K562 (cell line): ENCODE measurements around the gene RUNX3. TPM values are rescaled to one million over a fixed set of nuclear protein-coding genes. Genes with fewer than 3 reads are reported as not detected.
A peak's percentile ranks its signal among the peaks of the same experiment; 100 is the strongest.

Experiments used
- ATAC-seq: fragments of 200-7000 bp; cut with Tn5 transposase; 3 replicates; pipeline ENCODE4 v1.9.1; 2020; ENCODE audit warnings: moderate library complexity
- BruUV-seq: library from RNA; stranded (reverse); fragments of 400-500 nt; replicated peaks from 2 replicates; lab custom pipeline; 2021; lab: Mats Ljungman, UMichigan
- CTCF ChIA-PET: fragments of 300-600 bp; formaldehyde crosslinking; extraction: SDS; loops from one replicate; lab custom pipeline; 2021; ENCODE audit warnings: low intra/inter-chr PET ratio; lab: Yijun Ruan, JAX
- POLR2A ChIA-PET: fragments of 300-600, 350-650 bp; sonication (Branson Sonifier 250); formaldehyde crosslinking; extraction: SDS; loops from one replicate; lab custom pipeline; 2021; ENCODE audit warnings: antibody characterized with exemption, inconsistent platforms; lab: Yijun Ruan, JAX
- DNase-seq, 4 experiments: peaks; one replicate each; pipeline versions ENCODE4 v3.0.0 to v3.0.0-alpha.2; 2011 to 2018; ENCODE audit warnings: low spot score in 3 of 4, mixed read lengths in 3 of 4; ENCODE audit errors: extremely low read depth in 1 of 4
- FAIRE-seq: peaks from 2 replicates; lab custom pipeline; 2011; peaks lifted over from hg19 to GRCh38; lab: Jason Lieb, UNC
- H2AFZ ChIP-seq: 2 replicates; pipeline ENCODE4 v1.6.0; 2011; ENCODE audit warnings: low read depth, low read length, control low read depth, inconsistent platforms
- H3K27ac ChIP-seq: fragments of 200-600 bp; 3 replicates; pipeline ENCODE4 v1.8.0; 2011; ENCODE audit warnings: low read depth, mild to moderate bottlenecking, control low read depth, inconsistent platforms, low read length, moderate library complexity, mixed read lengths; ENCODE audit errors: extremely low read depth
- H3K27me3 ChIP-seq, 2 experiments: fragments of 300-600 bp in 1 of 2; 2 replicates in 1 of 2; 3 replicates in 1 of 2; pipeline versions ENCODE4 v1.6.0 to v1.8.0; 2011; ENCODE audit warnings: inconsistent platforms in 2 of 2, low read length in 2 of 2, mild to moderate bottlenecking in 1 of 2, mixed read lengths in 1 of 2, moderate library complexity in 1 of 2; ENCODE audit not compliant: control insufficient read depth in 2 of 2, insufficient read depth in 2 of 2
- H3K36me3 ChIP-seq: fragments of 300-600 bp; 3 replicates; pipeline ENCODE4 v1.8.0; 2011; ENCODE audit warnings: mild to moderate bottlenecking, low read length, inconsistent platforms; ENCODE audit not compliant: control insufficient read depth, insufficient read depth
- H3K4me1 ChIP-seq, 2 experiments: fragments of 200-600 bp in 1 of 2; replicated peaks in 1 of 2; 2 replicates in 1 of 2; 3 replicates in 1 of 2; pipeline versions ENCODE4 v1.5.1 to v1.8.0; 2011; ENCODE audit warnings: inconsistent platforms in 2 of 2, low read length in 2 of 2, mild to moderate bottlenecking in 1 of 2, mixed read lengths in 1 of 2, moderate library complexity in 1 of 2; ENCODE audit not compliant: control insufficient read depth in 2 of 2, insufficient read depth in 2 of 2
- H3K4me2 ChIP-seq: 2 replicates; pipeline ENCODE4 v1.6.1; 2011; ENCODE audit warnings: low read length, control low read depth, inconsistent platforms, mixed read lengths; ENCODE audit not compliant: insufficient read depth
- H3K4me3 ChIP-seq: fragments of 200-600 bp; sonication (generic), shearing (Covaris generic); 2 replicates; pipeline ENCODE4 v1.5.1; 2016; ENCODE audit warnings: control low read depth, inconsistent platforms
- H3K79me2 ChIP-seq: fragments of 200-600 bp; 3 replicates; pipeline ENCODE4 v1.8.0; 2011; ENCODE audit warnings: low read length, inconsistent platforms; ENCODE audit not compliant: control insufficient read depth, insufficient read depth
- H3K9ac ChIP-seq, 2 experiments: 2 replicates each; pipeline versions ENCODE4 v1.6.0 to v1.6.1; 2011; ENCODE audit warnings: low read depth in 2 of 2, low read length in 2 of 2, control low read depth in 1 of 2, inconsistent platforms in 1 of 2, mild to moderate bottlenecking in 1 of 2, mixed read lengths in 1 of 2; ENCODE audit not compliant: insufficient read depth in 1 of 2
- H3K9me1 ChIP-seq: one replicate; pipeline ENCODE4 v1.6.0; 2011; ENCODE audit warnings: inconsistent platforms, mild to moderate bottlenecking, low read length, moderate library complexity; ENCODE audit not compliant: control insufficient read depth, insufficient read depth
- H3K9me3 ChIP-seq: replicated peaks from 2 replicates; pipeline ENCODE4 v1.5.1; 2011; ENCODE audit warnings: low read depth, low read length, inconsistent platforms; ENCODE audit not compliant: control insufficient read depth, insufficient read depth
- H4K20me1 ChIP-seq: replicated peaks from 2 replicates; pipeline ENCODE4 v1.6.1; 2011; ENCODE audit warnings: low read length, inconsistent platforms, mixed read lengths; ENCODE audit not compliant: control insufficient read depth, insufficient read depth
- CEBPG ChIP-seq, 3 experiments: fragments of 200-800 bp in 1 of 3; sonication (Bioruptor generic) in 1 of 3; sonication (generic) in 1 of 3; formaldehyde crosslinking in 1 of 3; IDR thresholded peaks in 2 of 3; conservative IDR thresholded peaks in 1 of 3; 2 replicates each; pipeline versions ENCODE4 v1.6.1 to v1.8.0; 2016 to 2022; ENCODE audit warnings: missing compliant biosample characterization in 2 of 3, missing genetic modification characterization in 2 of 3, mild to moderate bottlenecking in 1 of 3, missing genetic modification reagents in 1 of 3
- LCOR ChIP-seq: sonication (generic); formaldehyde crosslinking; IDR thresholded peaks from 2 replicates; pipeline ENCODE4 v1.8.0; 2022; ENCODE audit warnings: mild to moderate bottlenecking, missing genetic modification reagents
- MYBL2 ChIP-seq, 2 experiments: fragments of 450-650 bp in 1 of 2; sonication (generic) in 1 of 2; formaldehyde crosslinking in 1 of 2; IDR thresholded peaks; 2 replicates each; pipeline versions ENCODE4 v1.6.1 to v1.8.1; 2017 to 2022; ENCODE audit warnings: borderline replicate concordance in 1 of 2, inconsistent platforms in 1 of 2, low read depth in 1 of 2, mild to moderate bottlenecking in 1 of 2, missing genetic modification reagents in 1 of 2, moderate library complexity in 1 of 2
- POLR3A ChIP-seq: IDR thresholded peaks from 2 replicates; pipeline ENCODE4 v1.6.1; 2011; ENCODE audit warnings: borderline replicate concordance, mild to moderate bottlenecking, moderate library complexity; ENCODE audit not compliant: insufficient read length, insufficient read depth; ENCODE audit errors: extremely low read depth
- SAFB ChIP-seq: fragments of 200-400 bp; formaldehyde crosslinking; IDR thresholded peaks from 2 replicates; pipeline ENCODE4 v1.6.1; 2017; ENCODE audit warnings: low read depth, low read length, borderline replicate concordance
- SIN3B ChIP-seq: fragments of 450-650 bp; IDR thresholded peaks from 2 replicates; pipeline ENCODE4 v1.6.1; 2017; ENCODE audit warnings: low read depth, mild to moderate bottlenecking, moderate library complexity
- SMAD2 ChIP-seq: fragments of 150-350 bp; IDR thresholded peaks from 2 replicates; pipeline ENCODE4 v1.6.1; 2014; ENCODE audit warnings: low read depth, mild to moderate bottlenecking, low read length
- SMARCA4 ChIP-seq: fragments of 450-650 bp; IDR thresholded peaks from 2 replicates; pipeline ENCODE4 v1.6.1; 2016
- SNIP1 ChIP-seq: fragments of 450-650 bp; IDR thresholded peaks from 2 replicates; pipeline ENCODE4 v1.7.1; 2017; ENCODE audit warnings: low read depth, mild to moderate bottlenecking
- TAF15 ChIP-seq: fragments of 200-400 bp; formaldehyde crosslinking; IDR thresholded peaks from 2 replicates; pipeline ENCODE4 v1.6.1; 2017; ENCODE audit warnings: mild to moderate bottlenecking, low read depth, low read length, moderate library complexity
- ZNF146 ChIP-seq: IDR thresholded peaks from one replicate; pipeline ENCODE4 v1.6.1; 2018; ENCODE audit warnings: missing compliant biosample characterization; ENCODE audit not compliant: unreplicated experiment
- ZNF395 ChIP-seq: fragments of 200-800 bp; sonication (Bioruptor generic); IDR thresholded peaks from 2 replicates; pipeline ENCODE4 v1.6.1; 2017; ENCODE audit warnings: missing genetic modification characterization, missing compliant biosample characterization
- ZNF408 ChIP-seq: fragments of 250-450 bp; sonication (Bioruptor Pico); IDR thresholded peaks from 2 replicates; pipeline ENCODE4 v1.4.0; 2020; ENCODE audit warnings: low read depth, mild to moderate bottlenecking, moderate library complexity
- ZNF512 ChIP-seq: IDR thresholded peaks from 2 replicates; pipeline ENCODE4 v1.6.1; 2016; ENCODE audit warnings: missing genetic modification characterization, missing compliant biosample characterization
- ZNF780A ChIP-seq: fragments of 250-450 bp; sonication (Bioruptor Pico); IDR thresholded peaks from 2 replicates; pipeline ENCODE4 v1.5.0; 2021; ENCODE audit warnings: mild to moderate bottlenecking
- WGBS: fragments of 100-300 bp; shearing (Covaris generic); methylation state at CpG from one replicate; pipeline ENCODE4 v1.1.6; 2016; ENCODE audit warnings: low coverage, mixed read lengths; ENCODE audit not compliant: insufficient coverage; ENCODE audit errors: missing lambda C conversion rate; 5-methylcytosine and 5-hydroxymethylcytosine counted together
- in situ Hi-C: fragments of 300-500 bp; cut with MboI; formaldehyde crosslinking; loops from 4 replicates; pipeline ENCODE4 v1.15.0; 2018; ENCODE audit warnings: inconsistent platforms, mixed read lengths
- intact Hi-C: fragments of 100-400 bp; cut with micrococcal nuclease; formaldehyde crosslinking; loops from 2 replicates; pipeline ENCODE4 v1.14.2; 2022
- polyA plus RNA-seq, 8 experiments: library from polyadenylated mRNA; depleted of rRNA in 4 of 8; stranded (reverse) in 5 of 8; unstranded in 3 of 8; fragments of >200 nt; fragmentation: Nextera tagmentation in 2 of 8; fragmentation: Illumina TruSeq in 1 of 8; extraction: Ambion mirVana in 2 of 8; extraction: Trizol in 1 of 8; gene quantifications; 2 replicates each; pipeline versions ENCODE4 v1.2.1 to v1.2.3, GENCODE V29; 2011 to 2014; ENCODE audit warnings: inconsistent platforms in 1 of 8, missing spikeins in 1 of 8
- total RNA-seq, 7 experiments: library from RNA; depleted of rRNA in 6 of 7; stranded (reverse); fragments of >200 nt in 6 of 7; fragmentation: Illumina TruSeq in 2 of 7; extraction: Trizol in 2 of 7; gene quantifications; 2 replicates each; pipeline versions ENCODE4 v1.2.1 to v1.2.3, GENCODE V29; 2011 to 2021; ENCODE audit warnings: low replicate concordance in 1 of 7
- TF ChIP-seq, protein P1 (sequence below): fragments of 450-650 bp; IDR thresholded peaks from 2 replicates; pipeline ENCODE4 v1.6.1; 2016

RUNX3 gene
- total and polyA plus RNA-seq, 9 of the 15 experiments (the other 6 are each of a cell fraction or from before 2014, with no cell fraction given), result 0.01 to 0.64 (median 0.09) TPM

GRCh38 chr1:24890887-24891286, 39.2 kb downstream of the RUNX3 start (continued):
- no peak for TF ChIP-seq CEBPG (CRISPR knock-in tag; IDR thresholded peaks at IDR 0.05)
- TF ChIP-seq CEBPG (tag; conservative IDR thresholded peaks at IDR 0.05 in 1 of 2, IDR thresholded peaks at IDR 0.05 in 1 of 2), result no peak
- TF ChIP-seq LCOR (CRISPR knock-in tag), result no peak
- TF ChIP-seq SMAD2, result no peak

DNA sequence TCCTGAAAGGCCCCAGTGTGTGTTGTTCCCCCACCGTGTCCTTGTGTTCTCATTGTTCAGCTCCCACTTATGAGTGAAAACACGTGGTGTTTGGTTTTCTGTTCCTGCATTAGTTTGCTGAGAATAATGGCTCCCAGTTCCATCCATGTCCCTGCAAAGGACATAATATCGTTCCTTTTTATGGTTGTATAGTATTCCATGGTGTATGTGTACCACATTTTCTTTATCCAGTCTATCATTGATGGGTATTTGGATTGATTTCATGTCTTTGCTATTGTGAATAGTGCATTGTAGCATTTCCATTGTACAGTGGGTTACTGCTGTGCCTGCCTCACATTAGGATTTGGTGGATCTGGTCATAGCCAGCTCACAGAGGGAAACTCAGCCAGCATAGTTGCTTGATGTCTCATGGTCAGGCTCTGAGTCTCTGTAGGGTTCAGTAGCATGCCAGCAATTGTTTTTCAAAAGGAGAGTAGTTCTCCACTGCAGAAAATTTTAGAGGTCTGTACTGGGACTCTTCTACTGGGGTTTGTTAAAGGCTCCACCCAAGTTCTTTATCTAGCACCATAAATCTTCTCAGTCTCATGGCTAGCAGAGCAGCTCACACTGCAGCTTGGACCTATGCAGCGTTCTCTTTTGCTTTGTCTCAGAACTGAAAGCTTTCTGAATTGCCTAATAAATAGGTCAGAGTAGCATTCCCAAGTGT, 41.0 kb downstream of the RUNX3 start:
- intact Hi-C loops, result no loop called here
- Histone ChIP-seq H3K4me1 (no peaks in the 10 kb centered on the region; a peak in 1 of 5 replicates), H3K4me2 (no peak overlapping the region), H3K27me3 (peaks cover 0 to 9% of the 10 kb centered on the region in 2 experiments; a peak in 2 of 5 replicates), H3K27ac (no peak overlapping the region), H2AFZ (no peak overlapping the region), H3K9me1 (no peaks in the 10 kb centered on the region), H3K4me3 (no peak overlapping the region), H3K9me3 (0 out of 2 replicates have a peak, but pooled peaks cover 3% of the 10 kb centered on the region), H4K20me1 (no peaks in the 10 kb centered on the region), H3K36me3 (no peaks in the 10 kb centered on the region), H3K9ac (no peak overlapping the region), H3K79me2 (no peaks in the 10 kb centered on the region)
- in situ Hi-C loops, result no loop called here
- no peak for DNase-seq
- ChIA-PET POLR2A (interaction anchor here (0.7 to 1.3 kb wide), 2 partner anchors 14 to 571 kb away, joined by 3 to 5 read pairs; no protein-coding TSS in a partner anchor), CTCF (no interaction called here)
- ATAC-seq, result no peak
- WGBS, result 1% methylated on average over 4 of the region's 4 CpGs
- no TSS peak for BruUV-seq
- FAIRE-seq, result no peak
- TF ChIP-seq POLR3A (no peak), ZNF780A (CRISPR knock-in tag) (no peak), TAF15 (no peak), SAFB (no peak), SNIP1 (no peak), SIN3B (no peak), MYBL2 (IDR thresholded peaks at IDR 0.05; ENCODE audit: low read depth) (no peak), MYBL2 (CRISPR knock-in tag; IDR thresholded peaks at IDR 0.05; ENCODE audit: borderline replicate concordance) (no peak), ZNF408 (CRISPR knock-in tag) (no peak), ZNF146 (CRISPR knock-in tag) (peak; percentile 34), ZNF395 (no peak), SMARCA4 (no peak), ZNF512 (tag) (no peak)
- TF ChIP-seq, protein P1, sequence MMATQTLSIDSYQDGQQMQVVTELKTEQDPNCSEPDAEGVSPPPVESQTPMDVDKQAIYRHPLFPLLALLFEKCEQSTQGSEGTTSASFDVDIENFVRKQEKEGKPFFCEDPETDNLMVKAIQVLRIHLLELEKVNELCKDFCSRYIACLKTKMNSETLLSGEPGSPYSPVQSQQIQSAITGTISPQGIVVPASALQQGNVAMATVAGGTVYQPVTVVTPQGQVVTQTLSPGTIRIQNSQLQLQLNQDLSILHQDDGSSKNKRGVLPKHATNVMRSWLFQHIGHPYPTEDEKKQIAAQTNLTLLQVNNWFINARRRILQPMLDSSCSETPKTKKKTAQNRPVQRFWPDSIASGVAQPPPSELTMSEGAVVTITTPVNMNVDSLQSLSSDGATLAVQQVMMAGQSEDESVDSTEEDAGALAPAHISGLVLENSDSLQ, result peak; percentile 82
